ENCODE measurements around the gene GRAMD4.

Gene GRAMD4

DNA sequence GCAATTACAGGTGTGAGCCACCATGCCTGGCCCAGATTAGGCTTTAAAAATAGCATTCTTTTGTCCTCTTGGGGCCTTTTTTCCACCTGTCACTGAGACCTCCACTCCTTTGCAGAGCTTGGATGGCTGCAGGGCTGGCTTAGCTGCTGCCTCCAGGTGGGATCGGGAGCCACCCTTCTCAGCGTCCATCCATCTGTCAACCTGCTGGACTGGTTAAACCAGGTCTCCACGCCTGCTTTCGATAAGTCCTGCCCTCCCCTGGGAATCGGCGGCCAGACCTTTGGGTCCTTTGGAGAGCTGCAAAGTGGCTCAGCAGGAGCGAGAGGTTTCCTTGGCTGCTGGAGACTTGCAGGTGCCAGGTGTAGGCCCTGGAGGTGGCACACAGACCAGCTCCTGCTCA lies 23.4 kb upstream of the GRAMD4 start:
- Histone ChIP-seq H3K79me2 (ENCODE audit: control insufficient read depth, low read length) (no peaks in the 10 kb centered on the region), H3K9me3 (ENCODE audit: control insufficient read depth, insufficient read depth, low read length) (no peaks in the 10 kb centered on the region), H3K4me2 (ENCODE audit: low read length) (no peak overlapping the region), H3K27me3 (ENCODE audit: control insufficient read depth, low read length) (no peaks in the 10 kb centered on the region), H3K27ac (ENCODE audit: low read depth, low read length) (no peak overlapping the region), H4K20me1 (ENCODE audit: control insufficient read depth, insufficient read depth, low read depth, low read length) (no peaks in the 10 kb centered on the region), H3F3A (ENCODE audit: control insufficient read depth, insufficient read depth) (peaks cover 10% of the 10 kb centered on the region), H3K36me3 (ENCODE audit: control insufficient read depth, low read length) (no peaks in the 10 kb centered on the region; the same call in 1 of the 2 replicates), H3K4me3 (ENCODE audit: low read length) (no peak overlapping the region), H3K4me1 (ENCODE audit: control insufficient read depth, low read length) (peaks cover 21% of the 10 kb centered on the region), H3K9me2 (replicated peaks; ENCODE audit: control insufficient read depth, low read length) (no peaks in the 10 kb centered on the region)
- no peak for TF ChIP-seq CTCF (IDR thresholded peaks at IDR 0.05; ENCODE audit: low read depth, low read length, poor library complexity, severe bottlenecking)
- TF ChIP-seq EZH2phosphoT487 (IDR thresholded peaks at IDR 0.05; ENCODE audit: borderline replicate concordance, low read length), result no peak

DNA sequence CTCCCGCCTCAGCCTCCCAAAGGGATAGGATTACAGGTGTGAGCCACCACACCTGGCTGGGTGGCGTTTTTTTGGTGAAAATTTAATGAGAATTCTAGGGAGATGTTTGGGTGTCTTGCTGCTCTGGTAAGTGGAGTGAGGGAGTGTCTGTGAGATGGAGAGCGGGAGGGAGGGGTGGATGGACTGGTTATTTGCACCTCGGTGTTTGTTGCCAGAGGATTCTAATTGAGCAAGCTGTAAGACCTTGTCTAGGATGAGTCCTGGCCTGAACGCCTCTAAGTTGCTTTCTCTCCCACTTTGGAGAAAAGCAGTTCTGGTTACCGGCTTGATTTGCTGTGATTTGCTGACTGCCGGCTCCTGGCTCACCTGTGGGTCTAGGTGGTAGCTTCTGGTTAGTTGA lies 22.0 kb upstream of the GRAMD4 start:
- Histone ChIP-seq H3K27me3 (ENCODE audit: control insufficient read depth, low read length) (no peaks in the 10 kb centered on the region), H3K36me3 (ENCODE audit: control insufficient read depth, low read length) (no peaks in the 10 kb centered on the region), H3K4me2 (ENCODE audit: low read length) (no peak overlapping the region), H3K4me3 (ENCODE audit: low read length) (no peak overlapping the region), H3K79me2 (ENCODE audit: control insufficient read depth, low read length) (no peaks in the 10 kb centered on the region), H4K20me1 (ENCODE audit: control insufficient read depth, insufficient read depth, low read depth, low read length) (no peaks in the 10 kb centered on the region), H3K4me1 (ENCODE audit: control insufficient read depth, low read length) (peaks cover 7% of the 10 kb centered on the region), H3K27ac (ENCODE audit: low read depth, low read length) (no peak overlapping the region), H3K9me3 (ENCODE audit: control insufficient read depth, insufficient read depth, low read length) (no peaks in the 10 kb centered on the region), H3F3A (ENCODE audit: control insufficient read depth, insufficient read depth) (peaks cover under 1% of the 10 kb centered on the region; the same call in 1 of the 2 replicates), H3K9me2 (replicated peaks; ENCODE audit: control insufficient read depth, low read length) (no peaks in the 10 kb centered on the region)
- TF ChIP-seq EZH2phosphoT487 (IDR thresholded peaks at IDR 0.05; ENCODE audit: borderline replicate concordance, low read length) (no peak), CTCF (IDR thresholded peaks at IDR 0.05; ENCODE audit: low read depth, low read length, poor library complexity, severe bottlenecking) (no peak)

GRCh38 chr22:46598737-46599424 lies 21.3 kb upstream of the GRAMD4 start:
- Histone ChIP-seq H3F3A (ENCODE audit: control insufficient read depth, insufficient read depth) (0 out of 2 replicates have a peak, but pooled peaks cover under 1% of the 10 kb centered on the region), H3K4me1 (ENCODE audit: control insufficient read depth, low read length) (peaks cover 2% of the 10 kb centered on the region), H3K4me2 (ENCODE audit: low read length) (no peak overlapping the region), H3K27me3 (ENCODE audit: control insufficient read depth, low read length) (no peaks in the 10 kb centered on the region), H4K20me1 (ENCODE audit: control insufficient read depth, insufficient read depth, low read depth, low read length) (no peaks in the 10 kb centered on the region), H3K36me3 (ENCODE audit: control insufficient read depth, low read length) (no peaks in the 10 kb centered on the region), H3K9me3 (ENCODE audit: control insufficient read depth, insufficient read depth, low read length) (no peaks in the 10 kb centered on the region), H3K9me2 (replicated peaks; ENCODE audit: control insufficient read depth, low read length) (no peaks in the 10 kb centered on the region), H3K79me2 (ENCODE audit: control insufficient read depth, low read length) (no peaks in the 10 kb centered on the region), H3K27ac (ENCODE audit: low read depth, low read length) (no peak overlapping the region), H3K4me3 (ENCODE audit: low read length) (no peak overlapping the region)
- TF ChIP-seq CTCF (IDR thresholded peaks at IDR 0.05; ENCODE audit: low read depth, low read length, poor library complexity, severe bottlenecking), result no peak
- no peak for TF ChIP-seq EZH2phosphoT487 (IDR thresholded peaks at IDR 0.05; ENCODE audit: borderline replicate concordance, low read length)
